Fibroblast of the conjunctiva (primary cell): Measurements from ENCODE around the gene ASH1L.
"Not testable (repeated sequence)": the region's sequence is repeated elsewhere in the genome, so short reads cannot be mapped to it uniquely, and the experiment has no call there.

Experiments used
- DNase-seq: peaks from one replicate; pipeline ENCODE4 v3.0.0-alpha.2; 2010; ENCODE audit warnings: low read depth

The ASH1L gene

GRCh38 chr1:155305881-155306391, 256.7 kb downstream of the ASH1L start:
- no peak for DNase-seq

GRCh38 chr1:155304558-155305063, 258.0 kb downstream of the ASH1L start:
- no peak for DNase-seq

GRCh38 chr1:155301342-155301841, 261.2 kb downstream of the ASH1L start, which contains the start of gene PKLR:
Gene PKLR (minus strand): TSS chr1:155301438. CDS start chr1:155301395, 43 bp downstream.
- DNase-seq: no peak

GRCh38 chr1:155300553-155301329, 261.9 kb downstream of the ASH1L start:
- no peak for DNase-seq

GRCh38 chr1:155300024-155300423, 262.6 kb downstream of the ASH1L start:
- DNase-seq: no peak

- DNase-seq: no peak
Observed at GRCh38 chr1:155297384-155297783, 265.2 kb downstream of the ASH1L start.

GRCh38 chr1:155296661-155297060, 265.9 kb downstream of the ASH1L start:
- no peak for DNase-seq

GRCh38 chr1:155295942-155296267, 266.7 kb downstream of the ASH1L start:
- DNase-seq: no peak

GRCh38 chr1:155295183-155295941, 267.2 kb downstream of the ASH1L start:
- DNase-seq: no peak

GRCh38 chr1:155294520-155295182, 268.0 kb downstream of the ASH1L start:
- no peak for DNase-seq

- no peak for DNase-seq
Observed at GRCh38 chr1:155293086-155293749, 269.4 kb downstream of the ASH1L start.

- not testable (repeated sequence) for DNase-seq
Observed at GRCh38 chr1:155291006-155291405, 271.6 kb downstream of the ASH1L start.

- no peak for DNase-seq
Observed at GRCh38 chr1:155287987-155288543, 274.5 kb downstream of the ASH1L start.

GRCh38 chr1:155286544-155286943, 276.1 kb downstream of the ASH1L start:
- DNase-seq: no peak

- DNase-seq: no peak
Observed at GRCh38 chr1:155285631-155286044, 277.0 kb downstream of the ASH1L start.
